HuH-7 (cell line): ENCODE results near the gene PTGER4.

Source experiments
- DNase-seq: peaks from one replicate; pipeline ENCODE4 v3.0.0; 2011; ENCODE audit warnings: low spot score

The PTGER4 gene

GRCh38 chr5:40669606-40670390 lies 9.9 kb upstream of the PTGER4 start:
- no peak for DNase-seq

GRCh38 chr5:40672425-40672824 lies 7.3 kb upstream of the PTGER4 start:
- DNase-seq: no peak

- DNase-seq: no peak
These were observed 5.0 kb upstream of the PTGER4 start for GRCh38 chr5:40674661-40675235.

GRCh38 chr5:40675396-40676133 lies 4.2 kb upstream of the PTGER4 start:
- no peak for DNase-seq

- no peak for DNase-seq
These were observed 2.9 kb upstream of the PTGER4 start for GRCh38 chr5:40676613-40677343.

GRCh38 chr5:40677456-40677855 lies 2.3 kb upstream of the PTGER4 start:
- DNase-seq: no peak

GRCh38 chr5:40678026-40678425 lies 1.7 kb upstream of the PTGER4 start:
- no peak for DNase-seq

GRCh38 chr5:40678460-40679147 lies 1.1 kb upstream of the PTGER4 start:
- no peak for DNase-seq

GRCh38 chr5:40679148-40679912 lies 385 bp upstream of the PTGER4 start:
- peak; percentile 99 for DNase-seq

- no peak for DNase-seq
These were observed 1.1 kb downstream of the PTGER4 start for GRCh38 chr5:40680741-40681362.

- DNase-seq: no peak
These were observed 1.8 kb downstream of the PTGER4 start for GRCh38 chr5:40681363-40682153.

GRCh38 chr5:40682154-40683017 lies 2.7 kb downstream of the PTGER4 start:
- no peak for DNase-seq

GRCh38 chr5:40683305-40683704 lies 3.6 kb downstream of the PTGER4 start:
- DNase-seq: no peak

- DNase-seq: no peak
These were observed 5.5 kb downstream of the PTGER4 start for GRCh38 chr5:40685193-40685592.

- DNase-seq: no peak
These were observed 6.3 kb downstream of the PTGER4 start for GRCh38 chr5:40685976-40686486.

GRCh38 chr5:40687321-40687720 lies 7.6 kb downstream of the PTGER4 start:
- DNase-seq: no peak

GRCh38 chr5:40688127-40688761 lies 8.5 kb downstream of the PTGER4 start:
- peak; percentile 83 for DNase-seq

GRCh38 chr5:40688996-40689395 lies 9.3 kb downstream of the PTGER4 start:
- no peak for DNase-seq
